HL-60/S4 treated with retinoic acid at 250 ng/mL for 4 days and 3 days (cell line): ENCODE results near the gene MFAP3.

Source experiments
- in situ Hi-C: fragments of 300-500 bp; cut with MboI; formaldehyde crosslinking; loops from 2 replicates; pipeline ENCODE4 v1.7.0; 2022; ENCODE audit warnings: low sequenced_read_pairs

MFAP3 gene

GRCh38 chr5:154088801-154089200 is 50.0 kb downstream of the MFAP3 start:
- in situ Hi-C loops: no loop called here

- in situ Hi-C loops: no loop called here
These were observed 51.9 kb downstream of the MFAP3 start for GRCh38 chr5:154090656-154091055.

- in situ Hi-C loops: no loop called here
These were observed 53.8 kb downstream of the MFAP3 start for GRCh38 chr5:154092356-154093141.

GRCh38 chr5:154093142-154093532 is 54.4 kb downstream of the MFAP3 start:
- in situ Hi-C loops: no loop called here

GRCh38 chr5:154095904-154096303 is 57.1 kb downstream of the MFAP3 start:
- in situ Hi-C loops: no loop called here

- in situ Hi-C loops: no loop called here
These were observed 58.3 kb downstream of the MFAP3 start for GRCh38 chr5:154097031-154097430.

- in situ Hi-C loops: no loop called here
These were observed 59.7 kb downstream of the MFAP3 start for GRCh38 chr5:154098465-154098864.

GRCh38 chr5:154101184-154101583 is 62.4 kb downstream of the MFAP3 start:
- in situ Hi-C loops: no loop called here

- in situ Hi-C loops: no loop called here
These were observed 64.5 kb downstream of the MFAP3 start for GRCh38 chr5:154103233-154103632.
